HG02763 (cell line): ENCODE measurements around the gene GPR180.
"Not testable (repeated sequence)": the region's sequence is repeated elsewhere in the genome, so short reads cannot be mapped to it uniquely, and the experiment has no call there.

Source experiments
- ATAC-seq: cut with Tn5 transposase; IDR thresholded peaks from one replicate; pipeline ENCODE4 v1.9.1; 2021; ENCODE audit warnings: mild to moderate bottlenecking, moderate library complexity; ENCODE audit not compliant: unreplicated experiment

Gene GPR180

GRCh38 chr13:94595950-94596574 is 5.6 kb upstream of the GPR180 start, which contains the start of gene TGDS:
Gene TGDS (minus strand): TSS chr13:94596152. CDS start chr13:94596136, 16 bp downstream.
- ATAC-seq, result peak; percentile 97

- no peak for ATAC-seq
These were observed 5.1 kb upstream of the GPR180 start for GRCh38 chr13:94596575-94596971.

- ATAC-seq, result no peak
These were observed 3.4 kb upstream of the GPR180 start for GRCh38 chr13:94598281-94598680.

- no peak for ATAC-seq
These were observed 1.8 kb upstream of the GPR180 start for GRCh38 chr13:94599877-94600276.

GRCh38 chr13:94602467-94602866 is 810 bp downstream of the GPR180 start:
- no peak for ATAC-seq

- ATAC-seq, result no peak
These were observed 5.4 kb downstream of the GPR180 start for GRCh38 chr13:94607056-94607455.

GRCh38 chr13:94607939-94608338 is 6.3 kb downstream of the GPR180 start:
- ATAC-seq, result no peak

GRCh38 chr13:94608586-94608985 is 6.9 kb downstream of the GPR180 start:
- ATAC-seq, result no peak

- no peak for ATAC-seq
These were observed 7.5 kb downstream of the GPR180 start for GRCh38 chr13:94609196-94609595.

- ATAC-seq, result no peak
These were observed 8.8 kb downstream of the GPR180 start for GRCh38 chr13:94610475-94610874.

GRCh38 chr13:94612050-94612449 is 10.4 kb downstream of the GPR180 start:
- ATAC-seq, result no peak

GRCh38 chr13:94613051-94613450 is 11.4 kb downstream of the GPR180 start:
- ATAC-seq, result no peak

GRCh38 chr13:94617389-94618000 is 15.8 kb downstream of the GPR180 start:
- no peak for ATAC-seq

- peak; percentile 63 for ATAC-seq
These were observed 18.7 kb downstream of the GPR180 start for GRCh38 chr13:94620286-94620896.

- ATAC-seq, result no peak
These were observed 20.7 kb downstream of the GPR180 start for GRCh38 chr13:94622344-94622743.

- no peak for ATAC-seq
These were observed 21.7 kb downstream of the GPR180 start for GRCh38 chr13:94623316-94623715.

GRCh38 chr13:94630858-94631257 is 29.2 kb downstream of the GPR180 start:
- ATAC-seq, result no peak

GRCh38 chr13:94632226-94632980 is 30.7 kb downstream of the GPR180 start:
- no peak for ATAC-seq

- ATAC-seq, result not testable (repeated sequence)
These were observed 34.4 kb downstream of the GPR180 start for GRCh38 chr13:94636096-94636495.

GRCh38 chr13:94636942-94637578 is 35.4 kb downstream of the GPR180 start:
- ATAC-seq, result no peak

- not testable (repeated sequence) for ATAC-seq
These were observed 36.0 kb downstream of the GPR180 start for GRCh38 chr13:94637677-94638076.
